ENCODE measurements around the gene TTYH2. TPM values are rescaled to one million over a fixed set of nuclear protein-coding genes. Genes with fewer than 3 reads are reported as not detected.

The TTYH2 gene
- polyA plus RNA-seq, 3 donors: 12.3 to 57.4 (median 18.7) TPM

GRCh38 chr17:74200112-74200511 is 13.3 kb upstream of the TTYH2 start:
- Histone ChIP-seq H3K4me1 (ENCODE audit: control insufficient read depth in 1 of 2, insufficient read depth in 2 of 2, low read length in 2 of 2) (peaks cover 18% of the 10 kb centered on the region in 2 donors), H3K9ac (ENCODE audit: insufficient read depth, low read length, poor library complexity, severe bottlenecking) (no peak overlapping the region), H3K36me3 (replicated peaks in 1 of 2; ENCODE audit: control insufficient read depth in 1 of 2, insufficient read depth in 2 of 2, low read length in 2 of 2) (peaks cover 5% of the 10 kb centered on the region in 2 donors), H3K27ac (ENCODE audit: low read depth in 1 of 2, low read length in 2 of 2) (no peak overlapping the region), H3K27me3 (ENCODE audit: control insufficient read depth in 2 of 2, insufficient read depth in 2 of 2, low read length in 2 of 2) (peaks cover 0 to 14% of the 10 kb centered on the region in 2 donors), H3K9me3 (replicated peaks in 1 of 2; ENCODE audit: control insufficient read depth in 1 of 2, insufficient read depth in 1 of 2, low read length in 2 of 2) (no peaks in the 10 kb centered on the region), H2AFZ (ENCODE audit: insufficient read depth, low read depth, low read length, poor library complexity, severe bottlenecking) (no peak overlapping the region), H3K4me3 (replicated peaks in 1 of 3; ENCODE audit: low read depth in 2 of 3, low read length in 3 of 3) (no peak overlapping the region), H3K4me2 (replicated peaks; ENCODE audit: extremely low read depth, low read length, poor library complexity, severe bottlenecking) (no peak overlapping the region), H3K79me2 (ENCODE audit: insufficient read depth, low read length) (peaks cover 16% of the 10 kb centered on the region), H4K20me1 (ENCODE audit: insufficient read depth, low read length) (peaks cover 15% of the 10 kb centered on the region)
- no peak for TF ChIP-seq CTCF (IDR thresholded peaks at IDR 0.05)
- H3K9me3 Mint-ChIP-seq: no peaks in the 10 kb centered on the region
- H3K27me3 Mint-ChIP-seq (ENCODE audit: low read depth in 3 of 3): peaks cover 6 to 32% (median 21%) of the 10 kb centered on the region in 3 donors
- 53% methylated on average over 8 of the region's 10 CpGs for WGBS (ENCODE audit: insufficient coverage)
- H3K36me3 Mint-ChIP-seq: peaks cover 5 to 6% of the 10 kb centered on the region in 2 donors
- DNase-seq: no peak
- intact Hi-C loops (cut with micrococcal nuclease): loop anchor here in 1 of 2 donors (5.0 kb wide), 1 partner anchor 37 kb away; no protein-coding TSS in a partner anchor
- peaks cover 25% of the 10 kb centered on the region for H3K4me1 Mint-ChIP-seq
- no peak overlapping the region for H3K4me3 Mint-ChIP-seq
- H3K27ac Mint-ChIP-seq: no peak overlapping the region

- intact Hi-C loops (cut with micrococcal nuclease): loop anchor here in 1 of 2 donors (5.0 kb wide), 1 partner anchor 36 kb away; no protein-coding TSS in a partner anchor
Measured at GRCh38 chr17:74201250-74201649, 12.1 kb upstream of the TTYH2 start.

More at GRCh38 chr17:74201250-74201649, 12.1 kb upstream of the TTYH2 start:
- WGBS (ENCODE audit: insufficient coverage): 50% methylated on average over 4 of the region's 8 CpGs
- peaks cover 15 to 17% of the 10 kb centered on the region in 2 donors for H3K36me3 Mint-ChIP-seq
- no peak overlapping the region for H3K27ac Mint-ChIP-seq
- Histone ChIP-seq H2AFZ (ENCODE audit: insufficient read depth, low read depth, low read length, poor library complexity, severe bottlenecking) (no peak overlapping the region), H4K20me1 (ENCODE audit: insufficient read depth, low read length) (peaks cover 27% of the 10 kb centered on the region), H3K9ac (ENCODE audit: insufficient read depth, low read length, poor library complexity, severe bottlenecking) (no peak overlapping the region), H3K4me1 (ENCODE audit: control insufficient read depth in 1 of 2, insufficient read depth in 2 of 2, low read length in 2 of 2) (peaks cover 20 to 23% of the 10 kb centered on the region in 2 donors), H3K79me2 (ENCODE audit: insufficient read depth, low read length) (peaks cover 28% of the 10 kb centered on the region), H3K27ac (ENCODE audit: low read depth in 1 of 2, low read length in 2 of 2) (no peak overlapping the region), H3K4me3 (replicated peaks in 1 of 3; ENCODE audit: low read depth in 2 of 3, low read length in 3 of 3) (no peak overlapping the region), H3K9me3 (replicated peaks in 1 of 2; ENCODE audit: control insufficient read depth in 1 of 2, insufficient read depth in 1 of 2, low read length in 2 of 2) (no peaks in the 10 kb centered on the region), H3K27me3 (ENCODE audit: control insufficient read depth in 2 of 2, insufficient read depth in 2 of 2, low read length in 2 of 2) (peaks cover 0 to 14% of the 10 kb centered on the region in 2 donors), H3K36me3 (replicated peaks in 1 of 2; ENCODE audit: control insufficient read depth in 1 of 2, insufficient read depth in 2 of 2, low read length in 2 of 2) (peaks cover 17% of the 10 kb centered on the region in 2 donors), H3K4me2 (replicated peaks; ENCODE audit: extremely low read depth, low read length, poor library complexity, severe bottlenecking) (no peak overlapping the region)
- peaks cover 5 to 32% (median 21%) of the 10 kb centered on the region in 3 donors for H3K27me3 Mint-ChIP-seq (ENCODE audit: low read depth in 3 of 3)
- no peak overlapping the region for H3K4me3 Mint-ChIP-seq
- no peaks in the 10 kb centered on the region for H3K9me3 Mint-ChIP-seq
- no peak for DNase-seq
- no peak for TF ChIP-seq CTCF (IDR thresholded peaks at IDR 0.05)
- H3K4me1 Mint-ChIP-seq: peaks cover 36% of the 10 kb centered on the region
